IPS-18c (cell line): Measurements from ENCODE around the gene MTFR1L.
A peak's percentile ranks its signal among the peaks of the same experiment; 100 is the strongest.
"Not testable (repeated sequence)": the region's sequence is repeated elsewhere in the genome, so short reads cannot be mapped to it uniquely, and the experiment has no call there.

Experiments
- H3K4me3 ChIP-seq: 2 replicates; pipeline ENCODE4 v1.7.0; 2013; ENCODE audit warnings: low read depth, mild to moderate bottlenecking, low read length, moderate library complexity; ENCODE audit not compliant: insufficient read depth
- H3K9me3 ChIP-seq: one replicate; pipeline ENCODE4 v1.6.1; 2013; ENCODE audit warnings: mild to moderate bottlenecking, low read length, moderate library complexity; ENCODE audit not compliant: control insufficient read depth, insufficient read depth

The MTFR1L gene

DNA sequence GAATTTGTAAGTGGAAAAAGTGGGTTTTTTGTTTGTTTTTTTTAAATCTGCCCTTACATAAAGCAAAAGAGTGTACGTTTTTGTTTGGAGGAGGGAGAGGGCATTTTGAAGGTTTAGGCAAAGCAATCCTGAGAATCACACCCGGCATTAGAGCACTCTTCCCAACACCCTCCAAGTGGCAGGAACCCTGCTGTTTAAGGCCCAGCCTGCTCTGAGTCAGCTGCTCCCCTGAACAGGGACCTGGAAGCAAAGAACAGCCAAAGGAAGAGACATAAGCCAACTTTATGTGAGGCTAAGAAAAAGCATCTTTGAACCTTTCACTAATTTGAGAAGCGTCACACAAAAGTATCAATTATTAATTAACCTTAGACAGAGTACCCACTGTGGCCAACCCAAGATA is 16.9 kb downstream of the MTFR1L start:
- Histone ChIP-seq H3K4me3 (no peak overlapping the region), H3K9me3 (no peaks in the 10 kb centered on the region)

GRCh38 chr1:25837262-25837875 is 17.6 kb downstream of the MTFR1L start:
- Histone ChIP-seq H3K4me3 (no peak overlapping the region), H3K9me3 (no peaks in the 10 kb centered on the region)

DNA sequence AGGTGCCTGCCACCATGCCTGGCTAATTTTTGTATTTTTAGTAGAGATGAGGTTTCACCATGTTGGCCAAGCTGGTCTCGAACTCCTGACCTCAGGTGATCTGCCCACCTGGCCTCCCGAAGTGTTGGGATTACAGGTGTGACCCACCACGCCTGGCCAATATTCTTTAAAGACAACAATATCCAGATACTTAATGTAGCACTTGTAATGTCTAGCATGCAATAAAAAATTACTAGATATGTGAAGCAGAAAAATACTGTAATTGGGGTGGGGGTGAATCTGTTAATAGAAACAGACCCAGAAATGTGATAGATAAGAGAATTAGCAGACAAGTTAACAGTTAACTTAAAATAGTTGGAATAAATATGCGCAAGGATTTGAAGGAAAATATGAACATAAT is 20.1 kb downstream of the MTFR1L start:
- not testable (repeated sequence) for H3K9me3 ChIP-seq, H3K4me3 ChIP-seq

DNA sequence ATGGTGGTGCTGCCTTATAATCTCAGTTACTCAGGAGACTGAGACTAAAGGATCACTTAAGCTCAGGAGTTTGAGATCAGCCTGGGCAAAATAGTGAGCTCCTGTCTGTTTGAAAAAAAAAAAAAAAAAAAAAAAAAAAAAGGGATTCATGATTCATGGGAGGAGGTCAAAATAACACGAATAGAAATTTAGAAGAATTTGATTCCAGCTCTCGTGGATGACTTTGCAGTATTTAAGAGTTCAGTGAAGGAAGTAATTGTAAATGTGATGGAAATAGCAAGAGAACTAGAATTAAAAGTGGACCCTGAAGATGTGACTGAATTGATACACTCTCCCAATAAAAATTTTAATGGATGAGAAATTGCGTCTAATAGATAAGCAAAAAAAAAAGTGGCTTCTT is 23.7 kb downstream of the MTFR1L start:
- Histone ChIP-seq H3K9me3 (no peaks in the 10 kb centered on the region), H3K4me3 (no peak overlapping the region)

- H3K4me3 ChIP-seq = no peak overlapping the region
- no peaks in the 10 kb centered on the region for H3K9me3 ChIP-seq
Observed at GRCh38 chr1:25844536-25845337, 25.0 kb downstream of the MTFR1L start.

DNA sequence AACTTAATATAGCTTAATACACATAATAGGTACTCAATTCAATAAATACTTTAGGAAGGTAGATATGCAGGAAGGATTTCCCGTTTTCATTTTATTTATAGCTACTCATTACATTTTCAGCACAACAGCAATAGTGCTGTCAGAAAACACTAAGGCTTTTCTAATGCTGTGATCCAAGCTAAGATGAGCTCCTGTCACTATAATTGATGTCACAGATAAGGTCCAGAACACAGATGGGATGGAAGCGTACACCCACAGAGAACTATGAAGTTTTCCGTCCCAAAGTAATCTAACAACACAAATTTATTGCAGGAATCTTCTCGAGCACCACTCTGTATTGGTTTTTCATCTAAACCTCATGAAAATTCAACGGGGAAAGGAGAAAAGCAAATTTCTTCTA is 25.9 kb downstream of the MTFR1L start:
- Histone ChIP-seq H3K4me3 (no peak overlapping the region), H3K9me3 (no peaks in the 10 kb centered on the region)

DNA sequence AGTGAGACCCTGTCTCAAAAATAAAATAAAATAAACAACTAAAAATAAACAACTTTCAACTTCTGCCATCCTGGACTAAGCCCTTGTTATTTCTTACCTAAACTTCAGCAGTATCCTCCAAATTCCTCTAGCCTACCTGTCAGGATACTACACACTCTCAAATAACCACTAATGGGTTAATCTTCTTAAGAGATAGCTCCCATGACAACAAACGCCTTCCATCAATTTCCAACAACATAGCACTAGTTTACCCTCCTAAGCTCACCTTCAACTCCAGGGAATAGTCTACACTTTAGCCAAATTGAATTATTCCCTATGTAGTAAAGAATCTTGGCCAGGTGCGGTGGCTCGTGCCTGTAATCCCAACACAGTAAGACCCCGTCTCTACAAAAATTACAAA is 28.2 kb downstream of the MTFR1L start:
- no peak overlapping the region for H3K4me3 ChIP-seq
- no peaks in the 10 kb centered on the region for H3K9me3 ChIP-seq

GRCh38 chr1:25848531-25848930 is 28.8 kb downstream of the MTFR1L start:
- no peaks in the 10 kb centered on the region for H3K9me3 ChIP-seq

DNA sequence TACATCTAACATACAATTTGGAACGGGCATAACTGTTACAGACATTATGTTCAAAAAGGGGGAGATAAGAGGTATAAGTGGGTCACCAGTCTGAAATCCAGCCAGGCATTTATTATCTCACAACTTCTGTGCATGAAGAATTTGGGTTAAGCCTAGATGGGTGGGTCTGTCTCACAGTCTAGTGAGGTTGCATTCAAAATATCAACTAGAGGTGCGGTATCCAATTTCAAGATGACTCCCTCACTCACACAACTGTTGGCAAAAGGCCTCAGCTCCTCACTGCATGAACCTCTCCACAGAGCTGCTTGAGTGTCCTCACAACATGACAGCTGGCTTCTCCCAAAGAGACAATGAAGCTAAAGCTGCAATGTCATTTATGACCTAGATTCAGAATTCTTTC is 34.8 kb downstream of the MTFR1L start:
- H3K9me3 ChIP-seq = no peaks in the 10 kb centered on the region
- no peak overlapping the region for H3K4me3 ChIP-seq

More at GRCh38 chr1:25848531-25848930, 28.8 kb downstream of the MTFR1L start:
- H3K4me3 ChIP-seq = no peak overlapping the region

- H3K9me3 ChIP-seq = no peaks in the 10 kb centered on the region
Observed at GRCh38 chr1:25856856-25857255, 37.1 kb downstream of the MTFR1L start.

DNA sequence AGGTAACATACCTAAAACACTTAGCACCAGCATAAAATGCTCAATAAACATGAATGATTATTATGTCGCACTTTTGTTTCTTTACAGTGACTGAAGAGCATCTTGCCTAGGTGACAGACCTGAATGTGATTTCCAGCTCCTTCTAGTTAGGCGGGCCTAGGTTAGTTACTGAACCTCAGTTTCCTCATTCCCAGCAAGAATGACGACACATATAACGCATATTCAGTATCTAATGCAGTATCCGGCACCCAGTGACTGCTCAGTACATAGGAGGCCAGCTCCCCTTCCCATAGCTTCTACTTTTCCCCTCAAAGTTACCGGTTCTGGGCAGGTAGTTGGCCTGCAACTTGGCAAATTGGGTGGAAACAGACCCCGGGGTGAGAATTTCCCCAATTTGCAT is 38.7 kb downstream of the MTFR1L start:
- H3K9me3 ChIP-seq = no peaks in the 10 kb centered on the region
- peak overlapping the region; percentile 98 for H3K4me3 ChIP-seq

More at GRCh38 chr1:25856856-25857255, 37.1 kb downstream of the MTFR1L start:
- H3K4me3 ChIP-seq = no peak overlapping the region

- Histone ChIP-seq H3K4me3 (peak within 1 kb of the TSS; percentile 98), H3K9me3 (no peaks in the 10 kb centered on the region)
Observed at GRCh38 chr1:25858906-25859789, 39.4 kb downstream of the MTFR1L start, which contains the start of gene AUNIP. Gene AUNIP, minus strand, starts transcription at chr1:25859457. Its CDS starts 100 bp downstream, at chr1:25859357.

DNA sequence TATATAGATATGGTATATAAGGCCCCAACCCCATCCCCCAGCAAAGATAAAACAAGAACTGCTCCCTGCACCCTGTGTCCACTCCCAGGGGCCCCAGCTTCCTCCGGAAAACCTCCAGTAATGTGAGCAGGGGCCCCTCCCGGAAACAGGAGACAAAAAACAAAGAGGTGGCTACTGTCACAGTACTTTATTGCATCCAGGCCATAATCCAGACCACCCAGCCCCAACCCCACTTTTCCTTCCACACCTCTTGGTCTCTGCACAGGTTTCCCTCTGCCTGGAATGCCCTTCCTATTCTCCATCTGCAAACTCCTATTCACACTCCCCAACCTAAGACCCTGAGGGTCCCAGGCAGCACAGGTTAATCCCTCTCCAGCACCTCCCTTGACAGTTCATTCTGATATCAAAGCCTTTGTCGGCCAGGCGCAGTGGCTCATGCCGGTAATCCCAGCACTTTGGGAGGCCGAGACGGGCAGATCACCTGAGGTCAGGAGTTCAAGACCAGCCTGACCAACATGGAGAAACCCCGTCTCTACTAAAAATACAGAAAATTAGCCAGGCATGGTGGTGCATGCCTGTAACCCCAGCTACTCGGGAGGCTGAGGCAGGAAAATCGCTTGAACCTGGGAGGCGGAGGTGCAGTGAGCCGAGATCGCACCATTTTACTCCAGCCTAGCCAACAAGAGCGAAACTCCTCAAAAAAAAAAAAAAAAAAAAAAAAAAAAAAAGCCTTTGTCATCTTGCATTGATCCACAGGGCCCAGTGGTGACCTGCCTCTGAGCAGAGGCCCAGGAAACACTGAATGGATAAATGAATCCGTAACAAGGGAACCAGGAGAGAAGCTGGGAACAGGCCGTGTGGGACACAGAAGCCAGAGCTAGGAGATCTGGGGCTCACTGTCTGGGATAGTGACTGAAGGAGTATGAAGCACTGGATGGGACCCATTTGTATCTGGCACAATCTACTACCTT is 41.8 kb downstream of the MTFR1L start:
- Histone ChIP-seq H3K4me3 (no peak overlapping the region), H3K9me3 (no peaks in the 10 kb centered on the region)

GRCh38 chr1:25862785-25863485 is 43.2 kb downstream of the MTFR1L start:
- Histone ChIP-seq H3K4me3 (no peak overlapping the region), H3K9me3 (no peaks in the 10 kb centered on the region)

- no peak overlapping the region for H3K4me3 ChIP-seq
- no peaks in the 10 kb centered on the region for H3K9me3 ChIP-seq
Observed at GRCh38 chr1:25863486-25864262, 43.9 kb downstream of the MTFR1L start.
